Measurements from ENCODE around the gene KLF12.

Gene KLF12

DNA sequence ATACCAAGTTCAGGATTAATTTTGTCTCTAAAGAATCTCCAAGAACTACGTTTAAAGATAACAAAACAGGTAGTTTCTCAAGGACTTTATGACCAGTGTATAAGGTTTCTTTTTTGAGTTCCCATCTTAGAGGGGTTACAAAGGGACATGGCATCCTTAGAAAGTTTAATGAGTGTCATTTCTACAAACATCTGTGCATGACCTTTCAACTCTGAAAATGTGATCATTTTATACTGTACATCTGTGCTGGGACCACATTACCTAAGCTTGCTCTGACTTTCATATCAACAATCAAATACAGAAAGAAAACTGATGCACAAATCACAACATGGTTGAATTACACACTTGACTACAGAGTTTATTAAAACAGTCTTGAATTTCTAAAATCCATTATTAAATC lies 37.1 kb downstream of the KLF12 start:
- TF ChIP-seq, protein P1, sequence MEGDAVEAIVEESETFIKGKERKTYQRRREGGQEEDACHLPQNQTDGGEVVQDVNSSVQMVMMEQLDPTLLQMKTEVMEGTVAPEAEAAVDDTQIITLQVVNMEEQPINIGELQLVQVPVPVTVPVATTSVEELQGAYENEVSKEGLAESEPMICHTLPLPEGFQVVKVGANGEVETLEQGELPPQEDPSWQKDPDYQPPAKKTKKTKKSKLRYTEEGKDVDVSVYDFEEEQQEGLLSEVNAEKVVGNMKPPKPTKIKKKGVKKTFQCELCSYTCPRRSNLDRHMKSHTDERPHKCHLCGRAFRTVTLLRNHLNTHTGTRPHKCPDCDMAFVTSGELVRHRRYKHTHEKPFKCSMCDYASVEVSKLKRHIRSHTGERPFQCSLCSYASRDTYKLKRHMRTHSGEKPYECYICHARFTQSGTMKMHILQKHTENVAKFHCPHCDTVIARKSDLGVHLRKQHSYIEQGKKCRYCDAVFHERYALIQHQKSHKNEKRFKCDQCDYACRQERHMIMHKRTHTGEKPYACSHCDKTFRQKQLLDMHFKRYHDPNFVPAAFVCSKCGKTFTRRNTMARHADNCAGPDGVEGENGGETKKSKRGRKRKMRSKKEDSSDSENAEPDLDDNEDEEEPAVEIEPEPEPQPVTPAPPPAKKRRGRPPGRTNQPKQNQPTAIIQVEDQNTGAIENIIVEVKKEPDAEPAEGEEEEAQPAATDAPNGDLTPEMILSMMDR (IDR thresholded peaks at IDR 0.05; ENCODE audit: insufficient read depth, low read depth, low read length, missing control alignments) = no peak
- no peak for DNase-seq (ENCODE audit: low read depth)
- H3K4me3 ChIP-seq (ENCODE audit: low read depth, low read length) = no peak overlapping the region

GRCh38 chr13:74093691-74094090 lies 40.5 kb downstream of the KLF12 start:
- TF ChIP-seq, protein P1 (IDR thresholded peaks at IDR 0.05; ENCODE audit: insufficient read depth, low read depth, low read length, missing control alignments) = no peak
- no peak overlapping the region for H3K4me3 ChIP-seq (ENCODE audit: low read depth, low read length)
- DNase-seq (ENCODE audit: low read depth) = no peak

GRCh38 chr13:74092711-74093110 lies 41.5 kb downstream of the KLF12 start:
- no peak overlapping the region for H3K4me3 ChIP-seq (ENCODE audit: low read depth, low read length)
- no peak for DNase-seq (ENCODE audit: low read depth)
- TF ChIP-seq, protein P1 (IDR thresholded peaks at IDR 0.05; ENCODE audit: insufficient read depth, low read depth, low read length, missing control alignments) = no peak

GRCh38 chr13:74090869-74091605 lies 43.2 kb downstream of the KLF12 start:
- TF ChIP-seq, protein P1 (IDR thresholded peaks at IDR 0.05; ENCODE audit: insufficient read depth, low read depth, low read length, missing control alignments) = no peak
- no peak overlapping the region for H3K4me3 ChIP-seq (ENCODE audit: low read depth, low read length)
- DNase-seq (ENCODE audit: low read depth) = no peak

GRCh38 chr13:74090397-74090796 lies 43.8 kb downstream of the KLF12 start:
- TF ChIP-seq, protein P1 (IDR thresholded peaks at IDR 0.05; ENCODE audit: insufficient read depth, low read depth, low read length, missing control alignments) = no peak
- DNase-seq (ENCODE audit: low read depth) = no peak
- no peak overlapping the region for H3K4me3 ChIP-seq (ENCODE audit: low read depth, low read length)

DNA sequence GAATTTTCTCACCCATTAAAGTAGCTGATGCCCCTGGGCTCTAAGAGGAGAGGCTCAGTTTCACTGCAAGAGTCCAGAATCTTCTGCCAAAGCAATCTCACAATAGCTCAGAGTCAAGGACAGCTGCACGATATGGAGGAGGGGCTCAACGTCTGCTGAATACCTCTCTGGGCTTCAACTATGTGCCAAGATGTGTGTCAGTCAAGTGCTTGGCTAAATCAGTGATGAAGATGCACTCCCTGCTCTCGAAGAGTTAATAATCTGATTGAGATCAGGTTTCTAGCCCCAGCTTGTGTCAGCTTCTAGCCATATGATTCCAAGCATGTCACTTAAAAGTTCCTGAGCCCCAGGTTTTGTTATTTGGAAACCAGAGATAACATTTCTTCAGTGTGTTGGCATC lies 46.8 kb downstream of the KLF12 start:
- DNase-seq (ENCODE audit: low read depth) = no peak
- TF ChIP-seq, protein P1 (IDR thresholded peaks at IDR 0.05; ENCODE audit: insufficient read depth, low read depth, low read length, missing control alignments) = no peak
- H3K4me3 ChIP-seq (ENCODE audit: low read depth, low read length) = no peak overlapping the region

Data from GM12865 (cell line).